ENCODE results near the gene ZP1.

Gene ZP1

DNA sequence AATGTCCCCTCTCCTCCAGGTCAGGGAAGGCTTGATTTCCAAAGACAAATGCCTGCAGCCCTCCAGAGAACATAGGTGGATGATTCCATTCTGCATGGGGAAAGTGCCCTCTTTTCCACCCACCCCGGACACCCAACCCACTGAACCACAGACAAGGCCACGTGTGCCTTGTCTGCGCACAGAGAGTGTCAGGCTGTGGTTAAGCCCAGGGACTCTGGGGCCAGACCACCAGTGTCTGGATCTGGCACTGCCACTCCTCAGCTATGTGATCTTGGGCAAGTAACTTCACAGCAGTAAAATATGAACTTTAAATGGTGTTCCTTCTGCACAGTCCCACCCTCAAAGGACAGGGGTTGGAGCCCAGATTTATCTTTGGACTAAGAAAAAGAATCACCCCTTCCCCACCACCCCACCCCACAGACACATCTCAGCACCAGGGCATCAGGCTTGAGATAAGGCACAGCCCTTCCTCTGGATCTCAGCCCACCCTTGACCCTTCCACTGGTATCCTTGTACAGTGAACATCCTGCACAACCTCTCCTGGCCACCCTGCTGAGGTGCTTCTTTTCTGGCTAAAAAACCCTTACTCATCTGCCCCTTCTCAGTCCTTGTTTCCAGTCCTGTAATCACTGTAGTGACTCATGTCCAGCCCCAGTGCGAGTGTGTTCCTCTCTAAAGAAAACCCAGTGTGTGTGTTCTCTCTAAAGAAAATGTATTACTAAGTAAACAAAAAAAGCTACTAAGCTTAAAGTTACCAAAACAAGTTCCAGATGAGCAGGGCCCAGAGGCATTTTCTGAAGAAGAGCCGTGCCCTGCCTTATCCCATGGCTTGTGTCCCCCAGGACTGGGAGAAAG is 9.7 kb upstream of the ZP1 start:
- DNase-seq (ENCODE audit: insufficient read length, low spot score) (no peak), FAIRE-seq (no peak)

DNA sequence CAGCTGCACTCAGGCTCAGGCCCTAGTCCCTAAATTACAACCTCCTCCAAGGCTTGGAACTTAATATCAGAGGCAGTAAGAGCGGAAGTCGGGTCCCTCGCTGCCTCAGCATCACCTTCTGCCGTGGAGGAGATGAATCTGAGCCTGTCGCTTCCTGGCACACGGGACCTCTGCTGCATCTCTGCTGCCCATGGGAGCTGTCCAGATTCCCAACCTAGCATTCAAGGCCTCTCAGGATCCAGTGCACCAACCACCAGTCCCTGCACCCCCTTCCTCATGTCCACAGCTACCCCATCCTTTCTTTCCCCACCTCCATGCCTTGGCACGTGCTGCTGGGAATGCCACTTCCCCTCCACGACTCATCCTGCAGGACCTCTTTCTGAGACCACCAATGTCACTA is 9.1 kb upstream of the ZP1 start:
- FAIRE-seq (no peak), DNase-seq (ENCODE audit: insufficient read length, low spot score) (no peak)

DNA sequence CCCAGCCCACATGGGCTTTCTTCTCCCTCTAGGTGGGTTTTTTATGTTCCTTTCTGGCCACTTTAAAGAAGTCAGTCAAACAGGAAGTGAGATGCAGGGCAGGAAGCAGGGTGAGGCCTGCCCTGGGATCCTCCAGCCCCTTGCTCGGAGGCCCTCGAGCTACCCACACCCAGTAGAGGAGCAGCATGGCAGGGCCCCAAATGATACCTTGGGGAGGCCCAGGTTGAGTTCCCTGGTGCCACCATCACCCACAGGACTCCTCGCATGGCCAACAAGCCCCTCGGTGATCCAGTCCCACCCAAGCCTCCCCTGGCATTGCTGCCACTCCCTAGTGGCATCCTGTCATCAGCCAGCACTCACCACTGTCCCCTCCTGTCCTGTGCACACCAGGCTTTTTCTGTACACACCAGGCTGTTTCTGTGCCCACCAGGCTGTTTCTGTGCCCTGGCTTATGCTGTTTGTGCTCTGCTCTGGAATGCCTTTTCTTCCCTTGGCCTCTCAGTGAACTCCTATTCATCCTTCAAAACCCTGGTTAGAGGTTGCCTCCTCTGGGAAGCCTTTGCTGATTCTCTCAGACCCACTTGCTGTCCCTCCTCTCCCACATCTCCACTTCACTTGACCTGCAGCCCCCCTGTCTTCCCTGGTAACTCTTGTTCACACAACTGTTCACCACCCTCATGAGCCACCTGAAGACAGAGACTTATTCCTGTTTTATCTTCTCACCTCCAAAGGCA is 8.4 kb upstream of the ZP1 start:
- no peak for DNase-seq (ENCODE audit: insufficient read length, low spot score)
- no peak for FAIRE-seq

DNA sequence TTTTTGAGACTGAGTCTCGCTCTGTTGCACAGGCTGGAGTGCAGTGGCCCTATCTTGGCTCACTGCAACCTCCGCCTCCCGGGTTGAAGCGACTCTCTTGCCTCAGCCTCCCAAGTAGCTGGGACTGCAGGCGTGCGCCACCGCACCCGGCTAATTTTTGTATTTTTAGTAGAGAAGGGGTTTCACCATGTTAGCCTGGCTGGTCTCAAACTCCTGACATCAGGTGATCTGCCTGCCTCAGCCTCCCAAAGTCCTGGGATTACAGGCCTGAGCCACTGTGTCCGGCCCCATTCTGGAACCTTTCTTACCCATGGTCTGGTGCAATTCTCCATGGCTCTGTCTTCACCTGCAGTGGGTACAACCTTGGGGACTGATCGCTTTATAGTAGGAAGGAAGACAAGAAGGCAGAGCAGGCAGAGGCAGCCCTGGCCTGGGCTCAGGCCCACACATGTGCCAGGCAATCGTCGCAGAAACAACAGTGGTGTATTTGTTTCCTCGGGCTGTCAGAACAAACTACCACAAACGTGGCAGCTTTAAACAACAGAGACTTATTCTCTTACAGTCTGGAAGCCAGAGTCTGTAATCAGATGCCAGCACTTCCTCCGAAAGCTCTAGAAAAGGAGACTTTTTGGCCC is 7.6 kb upstream of the ZP1 start:
- no peak for DNase-seq (ENCODE audit: insufficient read length, low spot score)
- FAIRE-seq, result no peak

DNA sequence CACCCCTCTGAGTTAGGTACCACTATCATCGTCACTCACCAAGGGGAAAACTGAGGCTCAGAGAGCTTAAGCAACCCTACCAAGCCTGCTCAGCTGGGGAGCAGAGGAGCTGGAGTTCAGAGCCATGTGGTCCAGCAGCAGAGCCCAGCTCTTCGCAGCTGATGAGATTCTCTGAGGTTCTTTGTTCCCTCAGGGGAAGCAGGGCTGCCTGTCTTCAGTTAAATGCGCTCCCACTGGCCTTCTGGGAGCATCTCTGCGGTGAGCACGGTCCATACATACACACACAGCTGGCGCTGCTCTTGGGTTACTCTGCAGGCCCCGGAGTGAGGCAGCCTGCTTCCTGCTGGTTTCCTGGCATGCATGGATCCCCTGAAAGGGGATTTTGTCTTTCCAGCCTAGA is 6.4 kb upstream of the ZP1 start:
- no peak for FAIRE-seq
- DNase-seq (ENCODE audit: insufficient read length, low spot score), result no peak

DNA sequence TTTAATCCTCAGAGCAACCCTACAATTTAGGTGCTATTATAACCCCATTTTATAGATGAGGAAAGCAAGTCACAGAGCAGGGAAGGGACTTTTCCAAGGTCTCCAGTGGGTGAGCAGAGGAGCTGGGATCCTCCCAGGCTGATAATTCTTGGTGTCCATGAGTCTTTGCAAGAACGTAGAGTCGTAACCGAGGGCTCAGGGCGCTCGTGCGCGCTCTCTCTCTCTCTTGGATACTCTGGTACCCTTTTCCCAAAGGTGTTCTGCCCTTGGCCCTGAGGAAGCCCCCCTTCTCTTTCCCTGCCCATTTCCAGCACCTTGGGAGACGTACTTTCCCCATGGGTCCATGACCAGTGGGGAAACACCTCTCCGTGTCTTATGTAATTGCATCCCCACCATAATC is 5.2 kb upstream of the ZP1 start:
- no peak for FAIRE-seq
- DNase-seq (ENCODE audit: insufficient read length, low spot score), result no peak

DNA sequence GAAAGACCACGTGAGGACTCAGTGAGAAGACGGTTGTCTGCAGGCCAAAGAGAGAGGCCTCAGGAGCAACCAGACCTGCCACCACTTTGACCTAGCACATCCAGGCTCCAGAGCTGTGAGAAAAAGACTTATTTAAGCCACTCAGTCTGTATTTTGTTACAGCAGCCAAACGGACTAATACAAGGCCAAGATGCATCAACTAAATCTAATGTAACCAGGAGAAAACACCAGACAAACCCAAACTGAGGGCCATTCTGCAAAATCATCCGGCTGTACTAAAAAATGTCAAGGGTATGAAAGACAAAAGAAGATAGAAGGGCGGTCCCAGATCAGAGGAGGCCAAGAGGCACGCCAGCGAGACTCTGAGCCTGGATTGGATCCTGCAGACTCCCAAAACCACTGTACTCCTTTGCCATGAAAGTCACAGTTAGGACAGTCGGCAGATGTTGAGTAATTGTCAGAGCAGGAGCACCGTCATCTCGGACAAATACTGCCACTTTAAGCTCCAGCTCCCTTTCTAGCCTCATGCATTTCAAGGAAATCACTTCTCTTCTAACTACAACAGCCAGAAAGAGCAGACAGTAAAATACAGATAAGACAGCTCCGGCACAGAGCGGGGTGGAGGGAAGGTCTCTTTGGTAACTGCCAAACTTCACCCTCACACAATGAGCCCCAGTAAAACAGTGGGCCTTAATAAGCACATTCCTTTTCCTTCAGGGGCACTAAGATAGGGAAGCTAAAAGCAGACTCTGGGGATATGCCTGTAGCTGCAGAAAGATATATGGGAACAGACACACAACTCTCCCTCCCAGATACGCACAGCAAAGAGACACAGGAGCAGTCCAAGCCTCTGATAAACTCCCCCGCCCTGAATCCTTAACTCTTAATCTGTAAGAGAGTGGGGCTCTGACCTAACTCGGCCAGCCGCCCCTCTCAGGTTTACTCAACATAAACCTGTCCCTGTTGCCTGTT is 3.5 kb upstream of the ZP1 start:
- no peak for DNase-seq (ENCODE audit: insufficient read length, low spot score)
- FAIRE-seq, result no peak

DNA sequence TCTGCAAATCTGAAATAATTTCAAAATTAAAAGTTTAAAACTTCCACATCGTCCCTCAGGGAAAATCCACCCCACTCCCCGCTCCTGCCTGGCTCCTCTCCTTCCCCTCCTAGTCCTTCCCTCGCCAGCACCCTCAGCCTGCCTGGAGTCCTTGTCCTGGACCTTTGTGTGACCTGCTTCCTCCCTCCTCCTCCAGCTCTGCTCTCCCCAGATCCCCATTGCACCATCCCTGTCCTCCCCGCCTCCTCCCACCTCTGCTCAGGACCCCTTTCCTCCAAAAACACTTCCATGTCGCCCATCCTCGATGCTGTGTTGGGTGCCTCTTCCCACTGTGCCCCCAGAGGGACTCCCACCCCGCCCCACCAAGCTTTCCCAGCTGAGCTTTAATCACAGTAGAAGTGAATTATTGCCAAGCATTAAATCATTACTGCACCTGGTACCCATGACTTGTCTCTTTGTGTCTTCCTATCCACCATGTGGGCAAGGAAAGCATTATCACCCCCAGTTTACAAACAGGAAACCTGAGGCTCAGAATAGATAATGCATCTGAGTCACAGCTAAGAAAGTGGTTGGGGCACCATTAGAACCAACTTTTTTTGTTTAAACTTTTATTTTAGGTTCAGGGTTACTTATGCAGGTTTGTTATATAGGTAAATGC is 2.4 kb upstream of the ZP1 start:
- no peak for DNase-seq (ENCODE audit: insufficient read length, low spot score)

DNA sequence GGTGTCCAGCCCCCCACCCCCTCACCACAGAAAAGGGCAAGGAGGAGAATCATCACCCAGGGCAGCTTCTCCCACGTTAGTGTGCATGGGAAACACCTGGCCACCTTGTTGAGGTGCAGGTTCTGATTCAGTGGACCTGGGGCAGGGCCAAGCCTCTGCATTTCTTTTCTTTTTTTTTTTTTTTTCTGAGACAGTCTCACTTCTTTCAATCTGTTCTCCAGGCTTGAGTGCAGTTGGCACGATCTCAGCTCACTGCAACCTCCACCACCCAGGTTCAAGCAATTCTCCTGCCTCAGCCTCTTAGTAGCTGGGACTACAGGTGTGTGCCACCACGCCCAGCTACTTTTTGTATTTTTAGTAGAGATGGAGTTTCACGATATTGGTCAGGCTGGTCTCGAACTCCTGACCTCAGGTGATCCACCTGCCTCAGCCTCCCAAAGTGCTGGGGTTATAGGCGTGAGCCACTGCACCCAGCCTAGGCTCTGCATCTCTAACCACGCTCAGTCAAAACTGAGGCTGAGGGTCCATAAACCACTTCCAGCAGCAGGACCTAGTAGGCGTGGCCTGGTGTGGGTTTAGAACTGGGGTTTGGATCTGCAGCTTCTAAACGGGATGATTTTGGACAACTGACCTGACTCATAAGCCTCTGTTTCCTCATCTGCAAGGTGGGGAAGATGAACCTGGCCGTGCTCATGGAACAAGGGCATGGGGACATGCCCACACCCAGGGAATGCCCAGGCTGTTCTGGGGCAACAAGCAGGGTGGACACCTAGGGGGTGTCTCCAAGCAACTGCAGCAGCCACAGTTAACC is 734 bp downstream of the ZP1 start:
- no peak for FAIRE-seq

More for the DNA sequence above, 2.4 kb upstream of the ZP1 start:
- no peak for FAIRE-seq

DNA sequence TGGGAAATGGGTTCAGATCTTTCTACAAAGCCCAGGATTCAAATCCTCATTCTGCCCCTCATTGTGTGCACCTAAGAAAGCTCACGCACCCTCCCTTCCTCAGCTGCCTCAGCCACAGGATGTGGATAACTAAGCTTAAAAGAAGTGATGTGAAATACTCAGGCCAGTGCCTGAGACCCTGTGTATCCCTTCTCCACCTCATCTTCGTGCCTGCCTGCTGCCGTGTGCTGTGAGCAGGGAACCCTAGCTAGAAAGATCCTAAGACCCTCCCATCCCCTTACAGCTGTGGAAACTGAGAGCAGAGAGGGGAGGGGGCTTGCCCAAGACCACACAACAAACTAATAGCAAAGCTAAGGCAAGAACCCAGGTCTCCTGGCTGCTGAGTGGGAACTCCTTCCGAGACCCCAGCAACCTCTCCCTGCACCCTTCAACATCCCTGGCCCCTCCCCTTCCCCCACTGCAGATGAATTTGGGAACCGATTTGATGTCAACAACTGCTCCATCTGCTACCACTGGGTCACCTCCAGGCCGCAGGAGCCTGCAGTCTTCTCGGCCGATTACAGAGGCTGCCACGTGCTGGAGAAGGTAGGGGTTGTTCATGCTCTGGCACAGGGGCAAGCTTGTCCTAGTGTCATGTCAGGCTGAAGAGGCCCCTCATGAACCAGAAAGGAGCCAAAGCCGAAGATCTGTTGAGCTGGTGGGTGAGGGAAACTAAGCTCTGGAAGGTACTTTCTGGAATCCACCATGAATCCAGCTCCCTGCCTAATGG is 1.5 kb downstream of the ZP1 start:
- no peak for FAIRE-seq

More for the DNA sequence above, 734 bp downstream of the ZP1 start:
- no peak for DNase-seq (ENCODE audit: insufficient read length, low spot score)

DNA sequence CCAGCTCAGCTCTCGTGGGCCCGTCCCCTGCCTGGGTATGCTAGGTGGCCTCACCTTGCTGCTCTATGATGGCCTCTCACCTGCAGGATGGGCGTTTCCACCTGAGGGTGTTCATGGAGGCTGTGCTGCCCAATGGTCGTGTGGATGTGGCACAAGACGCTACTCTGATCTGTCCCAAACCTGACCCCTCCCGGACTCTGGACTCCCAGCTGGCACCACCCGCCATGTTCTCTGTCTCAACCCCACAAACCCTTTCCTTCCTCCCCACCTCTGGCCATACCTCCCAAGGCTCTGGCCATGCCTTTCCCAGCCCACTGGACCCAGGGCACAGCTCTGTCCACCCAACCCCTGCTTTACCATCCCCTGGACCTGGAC is 2.1 kb downstream of the ZP1 start:
- FAIRE-seq (no peak), DNase-seq (ENCODE audit: insufficient read length, low spot score) (no peak)

More for the DNA sequence above, 1.5 kb downstream of the ZP1 start:
- no peak for DNase-seq (ENCODE audit: insufficient read length, low spot score)

DNA sequence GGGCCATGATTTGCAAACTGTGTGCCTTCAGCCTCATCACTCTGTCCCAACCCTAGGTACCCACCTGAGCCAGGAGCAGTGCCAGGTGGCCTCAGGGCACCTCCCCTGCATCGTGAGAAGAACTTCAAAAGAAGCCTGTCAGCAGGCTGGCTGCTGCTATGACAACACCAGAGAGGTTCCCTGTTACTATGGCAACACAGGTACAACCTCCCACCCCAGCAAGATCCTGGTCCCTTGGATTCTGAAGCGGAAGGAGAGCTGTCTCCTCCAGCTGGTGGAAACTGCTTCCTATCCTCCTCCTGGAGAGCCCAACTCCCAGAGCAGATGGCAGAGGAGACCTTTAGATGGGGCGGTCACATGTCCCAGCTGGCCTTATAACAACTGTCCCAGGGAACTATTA is 2.9 kb downstream of the ZP1 start:
- no peak for FAIRE-seq
- DNase-seq (ENCODE audit: insufficient read length, low spot score), result no peak

DNA sequence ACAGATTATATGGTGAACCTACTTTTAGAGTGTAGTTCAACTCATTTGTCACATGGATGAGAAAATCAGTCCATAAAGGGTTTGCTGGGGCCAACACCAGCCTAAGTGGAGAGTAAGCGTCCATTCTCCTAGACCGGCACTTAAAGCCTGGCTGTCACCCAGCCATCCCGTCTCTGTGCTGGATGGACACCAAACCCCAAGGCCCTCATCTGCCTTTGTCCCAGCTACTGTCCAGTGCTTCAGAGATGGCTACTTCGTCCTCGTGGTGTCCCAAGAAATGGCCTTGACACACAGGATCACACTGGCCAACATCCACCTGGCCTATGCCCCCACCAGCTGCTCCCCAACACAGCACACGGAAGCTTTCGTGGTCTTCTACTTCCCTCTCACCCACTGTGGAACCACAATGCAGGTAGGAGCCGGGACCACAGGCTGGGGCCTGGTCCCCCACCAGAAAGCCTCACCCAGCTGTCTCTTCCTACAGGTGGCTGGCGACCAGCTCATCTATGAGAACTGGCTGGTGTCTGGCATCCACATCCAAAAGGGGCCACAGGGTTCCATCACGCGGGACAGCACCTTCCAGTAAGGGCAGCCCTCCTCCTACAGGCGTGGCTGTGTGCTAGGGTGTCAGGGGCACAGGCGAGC is 3.5 kb downstream of the ZP1 start:
- no peak for FAIRE-seq
- DNase-seq (ENCODE audit: insufficient read length, low spot score), result no peak

DNA sequence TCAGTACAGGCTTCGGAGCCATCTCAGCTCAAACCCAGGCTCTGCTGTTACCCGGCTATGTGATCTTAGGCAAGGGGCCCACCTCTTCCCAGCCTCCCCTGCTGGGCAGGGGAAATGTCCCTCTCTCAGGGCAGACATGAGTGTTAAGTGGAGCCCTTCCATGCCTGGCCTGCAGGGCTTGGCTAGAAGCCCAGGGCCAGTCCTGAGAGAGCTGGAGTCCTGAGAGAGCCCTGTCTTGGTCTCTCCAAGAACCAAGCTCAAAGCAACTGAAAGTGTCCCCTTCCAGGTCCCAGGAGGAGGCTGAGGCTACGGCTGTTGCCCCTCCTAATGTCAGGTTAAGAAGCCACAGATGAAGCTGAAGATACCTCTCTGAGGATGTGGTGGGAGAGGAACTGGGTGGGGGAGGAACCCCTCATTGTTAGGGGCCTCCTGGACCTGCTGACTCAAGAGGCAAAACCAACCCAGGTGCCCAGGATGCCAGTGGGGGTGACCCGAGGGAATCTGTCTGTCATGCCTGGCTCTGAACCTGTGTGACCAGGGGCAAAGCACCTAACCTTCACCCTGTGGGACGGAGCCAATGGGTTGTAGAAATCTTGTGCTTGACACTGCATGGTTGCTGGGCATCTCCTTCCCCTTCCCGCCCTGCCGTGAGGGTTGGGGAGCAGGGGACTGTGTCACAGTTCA is 4.2 kb downstream of the ZP1 start:
- FAIRE-seq, result no peak
- no peak for DNase-seq (ENCODE audit: insufficient read length, low spot score)

DNA sequence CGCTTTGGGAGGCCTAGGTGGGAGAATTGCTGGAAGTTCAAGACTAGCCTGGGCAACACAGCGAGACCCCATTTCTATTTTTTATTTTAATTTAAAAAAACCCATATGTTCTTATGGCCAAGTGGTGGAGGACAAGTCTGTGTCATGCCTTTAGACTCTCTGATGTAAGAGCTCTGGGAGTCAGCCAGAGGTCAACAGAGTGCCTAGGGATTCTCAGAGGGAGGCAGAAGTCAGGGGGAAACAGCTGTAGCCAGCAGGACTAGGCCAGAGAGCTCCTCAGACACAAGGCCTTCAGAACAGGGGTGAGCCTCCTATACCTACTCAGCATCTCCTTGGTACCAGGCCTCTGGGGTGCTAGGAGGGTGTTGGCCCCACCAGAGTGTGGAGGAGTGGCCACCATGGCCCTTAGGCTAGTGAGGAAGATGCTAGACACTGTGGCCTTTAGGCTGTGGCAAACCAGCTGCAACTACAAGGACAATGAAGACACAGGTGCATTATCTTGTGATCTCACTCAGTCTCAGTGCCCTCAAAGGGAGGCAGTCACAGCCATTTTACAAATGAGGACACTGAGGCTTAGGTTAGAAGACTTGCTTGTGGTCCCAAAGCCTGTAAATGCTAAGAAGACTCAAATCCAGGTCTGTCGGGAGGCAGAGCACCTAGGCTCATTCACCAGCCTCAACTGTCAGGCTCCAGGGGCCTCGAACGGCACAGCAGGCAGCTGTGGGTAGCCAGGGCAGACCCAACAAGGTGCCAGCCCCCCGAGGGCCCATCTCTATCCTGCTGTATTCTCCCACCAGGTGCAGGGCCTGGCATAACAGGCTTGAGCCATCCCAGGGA is 5.0 kb downstream of the ZP1 start:
- DNase-seq (ENCODE audit: insufficient read length, low spot score), result no peak
- peak; percentile 20 for FAIRE-seq

DNA sequence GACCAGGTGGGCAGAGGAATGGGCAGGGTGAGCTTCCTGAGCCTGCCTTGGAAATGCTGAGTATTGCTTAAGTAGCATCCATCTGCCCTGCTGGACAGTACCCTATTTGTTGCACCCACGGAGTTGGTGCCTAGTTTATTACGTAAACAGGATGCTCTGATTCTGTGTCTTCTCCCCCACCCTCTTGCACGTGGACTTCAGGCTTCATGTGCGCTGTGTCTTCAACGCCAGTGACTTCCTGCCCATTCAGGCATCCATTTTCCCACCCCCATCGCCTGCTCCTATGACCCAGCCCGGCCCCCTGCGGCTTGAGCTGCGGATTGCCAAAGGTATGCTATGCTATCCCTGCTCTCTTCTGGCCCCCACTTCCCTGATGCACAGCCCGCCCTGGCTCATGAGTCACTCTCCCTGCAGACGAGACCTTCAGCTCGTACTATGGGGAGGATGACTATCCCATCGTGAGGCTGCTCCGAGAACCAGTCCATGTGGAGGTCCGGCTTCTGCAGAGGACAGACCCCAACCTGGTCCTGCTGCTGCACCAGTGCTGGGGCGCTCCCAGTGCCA is 5.7 kb downstream of the ZP1 start:
- DNase-seq (ENCODE audit: insufficient read length, low spot score) (peak; percentile 76), FAIRE-seq (peak; percentile 85)

Data from HTR-8/SVneo (cell line).